HCT116 (cell line): Measurements from ENCODE around the gene DEXI. TPM values are rescaled to one million over a fixed set of nuclear protein-coding genes. Genes with fewer than 3 reads are reported as not detected.

Experiments used
- ATAC-seq: fragments of 200-7000 bp; cut with Tn5 transposase; 2 replicates; pipeline ENCODE4 v1.9.1; 2020; ENCODE audit warnings: mild to moderate bottlenecking, moderate library complexity
- BruUV-seq: library from RNA; stranded (reverse); fragments of 400-500 nt; replicated peaks from 2 replicates; lab custom pipeline; 2021; lab: Mats Ljungman, UMichigan
- CTCF ChIA-PET: fragments of 300-600 bp; sonication (Branson Sonifier 250); formaldehyde crosslinking; loops from one replicate; lab custom pipeline; 2021; ENCODE audit warnings: antibody characterized with exemption; lab: Charles Lee
- POLR2A ChIA-PET: fragments of 300-600, 350-600 bp; sonication (Branson Sonifier 250); formaldehyde crosslinking; loops from one replicate; lab custom pipeline; 2021; ENCODE audit warnings: antibody characterized with exemption; lab: Charles Lee
- RAD21 ChIA-PET, 2 experiments: fragments of 300-600 bp; sonication (Branson Sonifier 250); formaldehyde crosslinking; loops; one replicate each; lab custom pipeline; 2023; ENCODE audit warnings: low total read pairs in 2 of 2; ENCODE audit not compliant: uncharacterized antibody in 2 of 2, unreplicated experiment in 2 of 2, low non-redundant PET in 1 of 2; lab: Charles Lee
- DNase-seq: peaks from one replicate; pipeline ENCODE4 v3.0.0-alpha.2; 2010; ENCODE audit warnings: low read depth, low spot score
- H2AFZ ChIP-seq: fragments of 200-600 bp; shearing (Covaris generic), sonication (generic); 2 replicates; pipeline ENCODE4 v1.6.1; 2017; ENCODE audit warnings: low read depth, mixed run types, mixed read lengths, antibody characterized with exemption, low read length; ENCODE audit not compliant: poor library complexity, severe bottlenecking
- H3K27ac ChIP-seq: 2 replicates; pipeline ENCODE4 v1.5.1; 2012; ENCODE audit warnings: low read depth, low read length
- H3K27me3 ChIP-seq: fragments of 200-600 bp; sonication (generic); 2 replicates; pipeline ENCODE4 v1.6.1; 2016; ENCODE audit warnings: mixed run types, low read length, mixed read lengths; ENCODE audit not compliant: insufficient read depth
- H3K36me3 ChIP-seq, 2 experiments: fragments of 200-500 bp in 1 of 2; fragments of 200-600 bp in 1 of 2; sonication (Bioruptor generic) in 1 of 2; sonication (generic) in 1 of 2; 2 replicates each; pipeline versions ENCODE4 v1.5.1 to v1.6.1; 2014 to 2016; ENCODE audit warnings: low read length in 2 of 2, inconsistent platforms in 1 of 2, mixed read lengths in 1 of 2, mixed run types in 1 of 2; ENCODE audit not compliant: insufficient read depth in 2 of 2, control insufficient read depth in 1 of 2
- H3K4me1 ChIP-seq, 2 experiments: fragments of 200-600 bp in 1 of 2; sonication (generic) in 1 of 2; 2 replicates each; pipeline versions ENCODE4 v1.5.1 to v1.6.1; 2012 to 2017; ENCODE audit warnings: low read length in 2 of 2, inconsistent platforms in 1 of 2, mild to moderate bottlenecking in 1 of 2, mixed read lengths in 1 of 2, mixed run types in 1 of 2, moderate library complexity in 1 of 2; ENCODE audit not compliant: insufficient read depth in 2 of 2, control insufficient read depth in 1 of 2
- H3K4me2 ChIP-seq: fragments of 200-600 bp; sonication (generic); 2 replicates; pipeline ENCODE4 v1.6.1; 2017; ENCODE audit warnings: mixed run types, low read length, mixed read lengths
- H3K4me3 ChIP-seq, 2 experiments: fragments of 200-600 bp in 1 of 2; sonication (generic) in 1 of 2; replicated peaks in 1 of 2; 2 replicates each; pipeline ENCODE4 v1.5.1; 2011 to 2016; ENCODE audit warnings: low read length in 2 of 2, control low read depth in 1 of 2, low read depth in 1 of 2, mild to moderate bottlenecking in 1 of 2, mixed read lengths in 1 of 2, mixed run types in 1 of 2
- H3K79me2 ChIP-seq: fragments of 200-600 bp; sonication (generic); 2 replicates; pipeline ENCODE4 v1.6.1; 2017; ENCODE audit warnings: mild to moderate bottlenecking, mixed run types, low read length, moderate library complexity, mixed read lengths; ENCODE audit not compliant: insufficient read depth
- H3K9ac ChIP-seq: fragments of 200-600 bp; sonication (generic); 2 replicates; pipeline ENCODE4 v1.6.1; 2016; ENCODE audit warnings: low read length, mixed read lengths
- H3K9me2 ChIP-seq: fragments of 200-600 bp; sonication (generic), shearing (Covaris generic); 2 replicates; pipeline ENCODE4 v1.6.1; 2017; ENCODE audit warnings: mixed run types, mild to moderate bottlenecking, moderate library complexity; ENCODE audit not compliant: insufficient read depth
- H3K9me3 ChIP-seq, 2 experiments: fragments of 200-500 bp in 1 of 2; fragments of 200-600 bp in 1 of 2; sonication (Bioruptor generic) in 1 of 2; sonication (generic) in 1 of 2; 2 replicates each; pipeline ENCODE4 v1.6.1; 2014 to 2017; ENCODE audit warnings: low read length in 2 of 2, mixed read lengths in 2 of 2, inconsistent platforms in 1 of 2, low read depth in 1 of 2, mild to moderate bottlenecking in 1 of 2, mixed run types in 1 of 2, moderate library complexity in 1 of 2; ENCODE audit not compliant: control insufficient read depth in 1 of 2, insufficient read depth in 1 of 2
- H4K20me1 ChIP-seq: fragments of 200-600 bp; sonication (generic), shearing (Covaris generic); 2 replicates; pipeline ENCODE4 v1.6.1; 2017; ENCODE audit warnings: mixed run types, mild to moderate bottlenecking, moderate library complexity; ENCODE audit not compliant: insufficient read depth
- EZH2 ChIP-seq: fragments of 200-600 bp; sonication (generic); IDR thresholded peaks from 2 replicates; pipeline ENCODE4 v1.6.1; 2017; ENCODE audit warnings: antibody characterized with exemption, mixed run types
- JUND ChIP-seq: IDR thresholded peaks from 2 replicates; pipeline ENCODE4 v1.6.1; 2012
- TCF7L2 ChIP-seq: IDR thresholded peaks from 2 replicates; pipeline ENCODE4 v1.7.0; 2011; ENCODE audit warnings: borderline replicate concordance, inconsistent platforms; ENCODE audit not compliant: insufficient read depth, insufficient read length; ENCODE audit errors: extremely low read depth
- ZFX ChIP-seq: fragments of 450-650 bp; IDR thresholded peaks from 2 replicates; pipeline ENCODE4 v1.6.1; 2017
- intact Hi-C: fragments of 100-400 bp; cut with micrococcal nuclease; formaldehyde crosslinking; loops from 2 replicates; pipeline ENCODE4 v1.10.0; 2022
- total RNA-seq: library from RNA; stranded (reverse); gene quantifications from one replicate; pipeline ENCODE4 v1.2.1, GENCODE V29; 2021; ENCODE audit not compliant: unreplicated experiment
- TF ChIP-seq, protein P1 (sequence below): IDR thresholded peaks from 2 replicates; pipeline ENCODE4 v1.6.1; 2012; ENCODE audit warnings: low read depth
- TF ChIP-seq, protein P2 (sequence below): IDR thresholded peaks from 2 replicates; pipeline ENCODE4 v1.6.1; 2012
- TF ChIP-seq, protein P3 (sequence below), 3 experiments: fragments of 200-600 bp in 1 of 3; sonication (generic) in 1 of 3; IDR thresholded peaks in 2 of 3; conservative IDR thresholded peaks in 1 of 3; 2 replicates each; pipeline ENCODE4 v1.5.1; 2012 to 2017; ENCODE audit warnings: low read depth in 2 of 3, low read length in 2 of 3, antibody characterized with exemption in 1 of 3, borderline replicate concordance in 1 of 3, control low read depth in 1 of 3, mild to moderate bottlenecking in 1 of 3, mixed read lengths in 1 of 3, mixed run types in 1 of 3, moderate library complexity in 1 of 3; ENCODE audit not compliant: insufficient read depth in 1 of 3

Gene DEXI
- total RNA-seq, 1 experiment from 2014 or later = 37.8 TPM

DNA sequence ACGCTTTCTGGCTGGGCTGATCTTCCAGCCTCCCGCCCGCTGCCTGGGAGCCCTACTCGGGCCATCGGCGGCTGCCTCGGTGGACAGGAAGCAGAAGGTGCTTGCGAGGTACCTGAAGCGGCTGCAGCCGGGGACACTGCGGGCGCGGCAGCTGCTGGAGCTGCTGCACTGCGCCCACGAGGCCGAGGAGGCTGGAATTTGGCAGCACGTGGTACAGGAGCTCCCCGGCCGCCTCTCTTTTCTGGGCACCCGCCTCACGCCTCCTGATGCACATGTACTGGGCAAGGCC, 34.6 kb downstream of the DEXI start:
- Histone ChIP-seq H2AFZ (no peak overlapping the region), H3K4me1 (no peaks in the 10 kb centered on the region), H3K9ac (no peak overlapping the region), H3K4me3 (no peak overlapping the region), H3K9me3 (0 out of 4 replicates have a peak, but pooled peaks cover 0 to 6% of the 10 kb centered on the region in 2 experiments), H3K79me2 (no peaks in the 10 kb centered on the region), H3K27ac (no peak overlapping the region), H3K27me3 (peaks cover 12% of the 10 kb centered on the region; the same call in 1 of the 2 replicates), H3K36me3 (no peaks in the 10 kb centered on the region), H4K20me1 (no peaks in the 10 kb centered on the region), H3K4me2 (no peak overlapping the region), H3K9me2 (no peaks in the 10 kb centered on the region)
- TF ChIP-seq, protein P1, sequence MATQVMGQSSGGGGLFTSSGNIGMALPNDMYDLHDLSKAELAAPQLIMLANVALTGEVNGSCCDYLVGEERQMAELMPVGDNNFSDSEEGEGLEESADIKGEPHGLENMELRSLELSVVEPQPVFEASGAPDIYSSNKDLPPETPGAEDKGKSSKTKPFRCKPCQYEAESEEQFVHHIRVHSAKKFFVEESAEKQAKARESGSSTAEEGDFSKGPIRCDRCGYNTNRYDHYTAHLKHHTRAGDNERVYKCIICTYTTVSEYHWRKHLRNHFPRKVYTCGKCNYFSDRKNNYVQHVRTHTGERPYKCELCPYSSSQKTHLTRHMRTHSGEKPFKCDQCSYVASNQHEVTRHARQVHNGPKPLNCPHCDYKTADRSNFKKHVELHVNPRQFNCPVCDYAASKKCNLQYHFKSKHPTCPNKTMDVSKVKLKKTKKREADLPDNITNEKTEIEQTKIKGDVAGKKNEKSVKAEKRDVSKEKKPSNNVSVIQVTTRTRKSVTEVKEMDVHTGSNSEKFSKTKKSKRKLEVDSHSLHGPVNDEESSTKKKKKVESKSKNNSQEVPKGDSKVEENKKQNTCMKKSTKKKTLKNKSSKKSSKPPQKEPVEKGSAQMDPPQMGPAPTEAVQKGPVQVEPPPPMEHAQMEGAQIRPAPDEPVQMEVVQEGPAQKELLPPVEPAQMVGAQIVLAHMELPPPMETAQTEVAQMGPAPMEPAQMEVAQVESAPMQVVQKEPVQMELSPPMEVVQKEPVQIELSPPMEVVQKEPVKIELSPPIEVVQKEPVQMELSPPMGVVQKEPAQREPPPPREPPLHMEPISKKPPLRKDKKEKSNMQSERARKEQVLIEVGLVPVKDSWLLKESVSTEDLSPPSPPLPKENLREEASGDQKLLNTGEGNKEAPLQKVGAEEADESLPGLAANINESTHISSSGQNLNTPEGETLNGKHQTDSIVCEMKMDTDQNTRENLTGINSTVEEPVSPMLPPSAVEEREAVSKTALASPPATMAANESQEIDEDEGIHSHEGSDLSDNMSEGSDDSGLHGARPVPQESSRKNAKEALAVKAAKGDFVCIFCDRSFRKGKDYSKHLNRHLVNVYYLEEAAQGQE = no peak
- ChIA-PET POLR2A (no interaction called here), RAD21 (no interaction called here), CTCF (no interaction called here)
- no TSS peak for BruUV-seq
- ATAC-seq = no peak
- DNase-seq = no peak
- intact Hi-C loops = no loop called here

DNA sequence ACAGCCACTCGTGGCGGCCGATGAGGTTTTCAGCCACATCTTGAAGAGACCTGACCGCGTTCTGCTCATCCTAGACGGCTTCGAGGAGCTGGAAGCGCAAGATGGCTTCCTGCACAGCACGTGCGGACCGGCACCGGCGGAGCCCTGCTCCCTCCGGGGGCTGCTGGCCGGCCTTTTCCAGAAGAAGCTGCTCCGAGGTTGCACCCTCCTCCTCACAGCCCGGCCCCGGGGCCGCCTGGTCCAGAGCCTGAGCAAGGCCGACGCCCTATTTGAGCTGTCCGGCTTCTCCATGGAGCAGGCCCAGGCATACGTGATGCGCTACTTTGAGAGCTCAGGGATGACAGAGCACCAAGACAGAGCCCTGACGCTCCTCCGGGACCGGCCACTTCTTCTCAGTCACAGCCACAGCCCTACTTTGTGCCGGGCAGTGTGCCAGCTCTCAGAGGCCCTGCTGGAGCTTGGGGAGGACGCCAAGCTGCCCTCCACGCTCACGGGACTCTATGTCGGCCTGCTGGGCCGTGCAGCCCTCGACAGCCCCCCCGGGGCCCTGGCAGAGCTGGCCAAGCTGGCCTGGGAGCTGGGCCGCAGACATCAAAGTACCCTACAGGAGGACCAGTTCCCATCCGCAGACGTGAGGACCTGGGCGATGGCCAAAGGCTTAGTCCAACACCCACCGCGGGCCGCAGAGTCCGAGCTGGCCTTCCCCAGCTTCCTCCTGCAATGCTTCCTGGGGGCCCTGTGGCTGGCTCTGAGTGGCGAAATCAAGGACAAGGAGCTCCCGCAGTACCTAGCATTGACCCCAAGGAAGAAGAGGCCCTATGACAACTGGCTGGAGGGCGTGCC, 35.1 kb downstream of the DEXI start:
- Histone ChIP-seq H3K36me3 (no peaks in the 10 kb centered on the region), H2AFZ (no peak overlapping the region), H3K27me3 (peaks cover 12% of the 10 kb centered on the region; the same call in 1 of the 2 replicates), H3K4me2 (no peak overlapping the region), H3K9me2 (no peaks in the 10 kb centered on the region), H3K4me1 (no peaks in the 10 kb centered on the region), H4K20me1 (no peaks in the 10 kb centered on the region), H3K4me3 (no peak overlapping the region), H3K9ac (no peak overlapping the region), H3K27ac (no peak overlapping the region), H3K9me3 (0 out of 4 replicates have a peak, but pooled peaks cover 0 to 8% of the 10 kb centered on the region in 2 experiments), H3K79me2 (no peaks in the 10 kb centered on the region)
- DNase-seq = no peak
- BruUV-seq = no TSS peak
- ATAC-seq = no peak
- CTCF ChIA-PET = no interaction called here
- RAD21 ChIA-PET = interaction anchor here in 1 of 2 experiments (0.5 kb wide), 1 partner anchor 1908 kb away, joined by 3 read pairs; no protein-coding TSS in a partner anchor
- intact Hi-C loops = no loop called here
- POLR2A ChIA-PET = no interaction called here
- no peak for TF ChIP-seq EZH2
- TF ChIP-seq, protein P1 = no peak
- no peak for TF ChIP-seq TCF7L2
- TF ChIP-seq, protein P2, sequence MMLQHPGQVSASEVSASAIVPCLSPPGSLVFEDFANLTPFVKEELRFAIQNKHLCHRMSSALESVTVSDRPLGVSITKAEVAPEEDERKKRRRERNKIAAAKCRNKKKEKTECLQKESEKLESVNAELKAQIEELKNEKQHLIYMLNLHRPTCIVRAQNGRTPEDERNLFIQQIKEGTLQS = no peak
- TF ChIP-seq, protein P3, sequence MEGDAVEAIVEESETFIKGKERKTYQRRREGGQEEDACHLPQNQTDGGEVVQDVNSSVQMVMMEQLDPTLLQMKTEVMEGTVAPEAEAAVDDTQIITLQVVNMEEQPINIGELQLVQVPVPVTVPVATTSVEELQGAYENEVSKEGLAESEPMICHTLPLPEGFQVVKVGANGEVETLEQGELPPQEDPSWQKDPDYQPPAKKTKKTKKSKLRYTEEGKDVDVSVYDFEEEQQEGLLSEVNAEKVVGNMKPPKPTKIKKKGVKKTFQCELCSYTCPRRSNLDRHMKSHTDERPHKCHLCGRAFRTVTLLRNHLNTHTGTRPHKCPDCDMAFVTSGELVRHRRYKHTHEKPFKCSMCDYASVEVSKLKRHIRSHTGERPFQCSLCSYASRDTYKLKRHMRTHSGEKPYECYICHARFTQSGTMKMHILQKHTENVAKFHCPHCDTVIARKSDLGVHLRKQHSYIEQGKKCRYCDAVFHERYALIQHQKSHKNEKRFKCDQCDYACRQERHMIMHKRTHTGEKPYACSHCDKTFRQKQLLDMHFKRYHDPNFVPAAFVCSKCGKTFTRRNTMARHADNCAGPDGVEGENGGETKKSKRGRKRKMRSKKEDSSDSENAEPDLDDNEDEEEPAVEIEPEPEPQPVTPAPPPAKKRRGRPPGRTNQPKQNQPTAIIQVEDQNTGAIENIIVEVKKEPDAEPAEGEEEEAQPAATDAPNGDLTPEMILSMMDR (IDR thresholded peaks at IDR 0.05 in 2 of 3, conservative IDR thresholded peaks at IDR 0.05 in 1 of 3; ENCODE audit: borderline replicate concordance in 1 of 3, insufficient read depth in 1 of 3, low read depth in 2 of 3, low read length in 2 of 3) = no peak
- no peak for TF ChIP-seq ZFX
- no peak for TF ChIP-seq JUND
